ENCODE data around the gene MAP7. TPM values are rescaled to one million over a fixed set of nuclear protein-coding genes. Genes with fewer than 3 reads are reported as not detected.

The MAP7 gene
- total RNA-seq, 6 donors from 2014 or later, result 18.1 to 26.6 (median 24.2) TPM

GRCh38 chr6:136525586-136526195 lies 24.5 kb downstream of the MAP7 start:
- Histone ChIP-seq H3K4me3 (no peak overlapping the region), H3K4me1 (peaks cover 0 to 18% (median 6%) of the 10 kb centered on the region in 4 donors), H3K27me3 (no peaks in the 10 kb centered on the region), H3K9me3 (no peaks in the 10 kb centered on the region), H3K27ac (no peak overlapping the region), H3K36me3 (no peaks in the 10 kb centered on the region)
- DNase-seq (no peak), ATAC-seq (ENCODE audit: low FRiP score in 2 of 2) (no peak)
- TF ChIP-seq EP300 (IDR thresholded peaks at IDR 0.05), result no peak
- no peak for TF ChIP-seq POLR2A (IDR thresholded peaks at IDR 0.05)
- no peak for TF ChIP-seq POLR2AphosphoS5 (IDR thresholded peaks at IDR 0.05)
- no peak for TF ChIP-seq CTCF (IDR thresholded peaks at IDR 0.05)
- WGBS, 2 donors, result 34 to 42% methylated on average over 8 of the region's 8 CpGs

- WGBS, 2 donors, result 27 to 33% methylated on average over 2 of the region's 2 CpGs
- Histone ChIP-seq H3K36me3 (no peaks in the 10 kb centered on the region), H3K27ac (peak overlapping the region in 1 of 4 donors; percentile 8), H3K4me1 (peaks cover 0 to 18% (median 6%) of the 10 kb centered on the region in 4 donors), H3K9me3 (no peaks in the 10 kb centered on the region), H3K27me3 (no peaks in the 10 kb centered on the region), H3K4me3 (no peak overlapping the region)
- DNase-seq (no peak), ATAC-seq (ENCODE audit: low FRiP score in 2 of 2) (no peak)
- TF ChIP-seq POLR2A (IDR thresholded peaks at IDR 0.05) (no peak), CTCF (IDR thresholded peaks at IDR 0.05) (no peak), POLR2AphosphoS5 (IDR thresholded peaks at IDR 0.05) (no peak)
Observed at GRCh38 chr6:136524936-136525413, 25.2 kb downstream of the MAP7 start.

GRCh38 chr6:136524339-136524935 lies 25.8 kb downstream of the MAP7 start:
- no peak overlapping the region for H3K4me3 ChIP-seq
- no peaks in the 10 kb centered on the region for H3K27me3 ChIP-seq
- no peak for DNase-seq
- H3K36me3 ChIP-seq, result no peaks in the 10 kb centered on the region
- peak overlapping the region in 1 of 4 donors; percentile 8 for H3K27ac ChIP-seq
- no peaks in the 10 kb centered on the region for H3K9me3 ChIP-seq
- TF ChIP-seq POLR2AphosphoS5 (IDR thresholded peaks at IDR 0.05), result no peak
- 34 to 53% methylated on average over 2 of the region's 2 CpGs for WGBS, 2 donors
- peaks cover 0 to 18% (median 6%) of the 10 kb centered on the region in 4 donors for H3K4me1 ChIP-seq
- no peak for ATAC-seq (ENCODE audit: low FRiP score in 2 of 2)

- no peak overlapping the region for H3K4me3 ChIP-seq
- 91% methylated on average over 4 of the region's 4 CpGs for WGBS, 2 donors
- H3K36me3 ChIP-seq, result no peaks in the 10 kb centered on the region
Observed at GRCh38 chr6:136523196-136523595, 27.0 kb downstream of the MAP7 start.

GRCh38 chr6:136522636-136523035 lies 27.6 kb downstream of the MAP7 start:
- Histone ChIP-seq H3K27ac (no peak overlapping the region), H3K4me3 (no peak overlapping the region), H3K9me3 (no peaks in the 10 kb centered on the region), H3K36me3 (no peaks in the 10 kb centered on the region), H3K4me1 (peaks cover 0 to 18% (median 6%) of the 10 kb centered on the region in 4 donors), H3K27me3 (no peaks in the 10 kb centered on the region)
- DNase-seq (no peak), ATAC-seq (ENCODE audit: low FRiP score in 2 of 2) (no peak)
- TF ChIP-seq POLR2AphosphoS5 (IDR thresholded peaks at IDR 0.05) (no peak), POLR2A (IDR thresholded peaks at IDR 0.05) (no peak), EP300 (IDR thresholded peaks at IDR 0.05) (no peak), CTCF (IDR thresholded peaks at IDR 0.05) (no peak)
- WGBS, 2 donors, result 87 to 95% methylated on average over 3 of the region's 3 CpGs

More at GRCh38 chr6:136523196-136523595, 27.0 kb downstream of the MAP7 start:
- no peak for DNase-seq
- no peak for ATAC-seq (ENCODE audit: low FRiP score in 2 of 2)
- H3K27ac ChIP-seq, result no peak overlapping the region
- no peaks in the 10 kb centered on the region for H3K27me3 ChIP-seq
- no peaks in the 10 kb centered on the region for H3K9me3 ChIP-seq
- H3K4me1 ChIP-seq, result peaks cover 0 to 18% (median 6%) of the 10 kb centered on the region in 4 donors
- TF ChIP-seq EP300 (IDR thresholded peaks at IDR 0.05), result no peak
- TF ChIP-seq CTCF (IDR thresholded peaks at IDR 0.05), result no peak
- no peak for TF ChIP-seq POLR2A (IDR thresholded peaks at IDR 0.05)
- no peak for TF ChIP-seq POLR2AphosphoS5 (IDR thresholded peaks at IDR 0.05)
